CD4-positive, alpha-beta memory T cell (primary cell): ENCODE data around the gene TRMT2A. TPM values are rescaled to one million over a fixed set of nuclear protein-coding genes. Genes with fewer than 3 reads are reported as not detected.

Experiments
- CTCF ChIA-PET: fragments of 350-600 bp; sonication (Branson Sonifier 250); formaldehyde crosslinking; loops from one replicate; lab custom pipeline; 2021; ENCODE audit warnings: inconsistent platforms; ENCODE audit not compliant: partially characterized antibody; lab: Charles Lee
- POLR2A ChIA-PET: fragments of 350-600 bp; sonication (Branson Sonifier 250); formaldehyde crosslinking; loops from one replicate; lab custom pipeline; 2021; ENCODE audit not compliant: partially characterized antibody; lab: Charles Lee
- DNase-seq, 5 donors: peaks; one replicate each; pipeline versions ENCODE4 v3.0.0 to v3.0.0-alpha.2; 2020 to 2022; ENCODE audit warnings: mixed read lengths in 1 of 5
- H3K27ac ChIP-seq: one replicate; pipeline ENCODE4 v1.7.0; 2013; ENCODE audit warnings: low read depth, low read length
- H3K27me3 ChIP-seq: 2 replicates; pipeline ENCODE4 v1.7.0; 2013; ENCODE audit warnings: mild to moderate bottlenecking, low read length, moderate library complexity; ENCODE audit not compliant: insufficient read depth
- H3K36me3 ChIP-seq: 2 replicates; pipeline ENCODE4 v1.7.0; 2013; ENCODE audit warnings: mild to moderate bottlenecking, low read length, moderate library complexity; ENCODE audit not compliant: insufficient read depth
- H3K4me1 ChIP-seq: 2 replicates; pipeline ENCODE4 v1.7.0; 2013; ENCODE audit warnings: mild to moderate bottlenecking, low read length, moderate library complexity; ENCODE audit not compliant: insufficient read depth
- H3K4me3 ChIP-seq, 2 donors: one replicate each; pipeline ENCODE4 v1.7.0; 2013; ENCODE audit warnings: low read length in 2 of 2, mild to moderate bottlenecking in 1 of 2
- H3K9me3 ChIP-seq, 2 donors: one replicate each; pipeline ENCODE4 v1.7.0; 2013; ENCODE audit warnings: low read length in 2 of 2, control low read depth in 1 of 2; ENCODE audit not compliant: control insufficient read depth in 1 of 2
- H3K27ac Mint-ChIP-seq, 7 donors: one replicate each; pipeline ENCODE4 v1.8.0; 2020 to 2021; ENCODE audit warnings: mixed read lengths in 7 of 7, mild to moderate bottlenecking in 6 of 7, inconsistent platforms in 3 of 7, moderate library complexity in 3 of 7
- H3K27me3 Mint-ChIP-seq, 2 donors: one replicate each; pipeline ENCODE4 v1.8.0; 2020 to 2021; ENCODE audit warnings: mixed read lengths in 2 of 2
- H3K36me3 Mint-ChIP-seq, 2 donors: one replicate each; pipeline ENCODE4 v1.8.0; 2020 to 2021; ENCODE audit warnings: mixed read lengths in 2 of 2, inconsistent platforms in 1 of 2, mild to moderate bottlenecking in 1 of 2
- H3K4me1 Mint-ChIP-seq, 4 donors: one replicate each; pipeline ENCODE4 v1.8.0; 2020 to 2021; ENCODE audit warnings: mixed read lengths in 4 of 4, mild to moderate bottlenecking in 1 of 4
- H3K4me3 Mint-ChIP-seq, 8 donors: one replicate each; pipeline ENCODE4 v1.8.0; 2020 to 2021; ENCODE audit warnings: mixed read lengths in 8 of 8, mild to moderate bottlenecking in 7 of 8, moderate library complexity in 6 of 8, inconsistent platforms in 3 of 8
- H3K9me3 Mint-ChIP-seq, 8 donors: one replicate each; pipeline ENCODE4 v1.8.0; 2020 to 2021; ENCODE audit warnings: mixed read lengths in 8 of 8, mild to moderate bottlenecking in 5 of 8, inconsistent platforms in 3 of 8, moderate library complexity in 1 of 8
- intact Hi-C: fragments of 100-400 bp; cut with micrococcal nuclease; formaldehyde crosslinking; loops from one replicate; pipeline ENCODE4 v1.15.1; 2023
- polyA plus RNA-seq, 2 donors: library from polyadenylated mRNA; unstranded; fragments of 300-500 nt; fragmentation: Illumina TruSeq; gene quantifications; one replicate each; pipeline ENCODE4 v1.2.3, GENCODE V29; 2021
- total RNA-seq, 2 experiments: library from RNA; stranded (reverse); gene quantifications; one replicate each; pipeline ENCODE4 v1.2.3, GENCODE V29; 2021

TRMT2A gene
- total and polyA plus RNA-seq, 4 experiments from 2014 or later: 28.0 to 126 (median 73.5) TPM

- no peaks in the 10 kb centered on the region for H3K27me3 ChIP-seq
- Mint-ChIP-seq H3K9me3 (no peaks in the 10 kb centered on the region), H3K36me3 (peaks cover 61 to 75% of the 10 kb centered on the region in 2 donors), H3K4me1 (peaks cover 10 to 42% (median 27%) of the 10 kb centered on the region in 4 donors), H3K4me3 (peak overlapping the region in 3 of 8 donors; percentile 37 to 50 (median 43)), H3K27me3 (no peaks in the 10 kb centered on the region), H3K27ac (peak overlapping the region in 3 of 7 donors; percentile 46 to 75 (median 62))
- H3K27ac ChIP-seq: no peak overlapping the region
- DNase-seq: no peak
- H3K36me3 ChIP-seq: peaks cover 82% of the 10 kb centered on the region
- H3K4me3 ChIP-seq: no peak overlapping the region
- H3K9me3 ChIP-seq: no peaks in the 10 kb centered on the region
- intact Hi-C loops: no loop called here
- ChIA-PET CTCF (no interaction called here), POLR2A (no interaction called here)
- H3K4me1 ChIP-seq: peaks cover 22% of the 10 kb centered on the region
Measured at GRCh38 chr22:20093418-20094196, 23.4 kb downstream of the TRMT2A start.

- H3K4me1 Mint-ChIP-seq: peaks cover 6 to 39% (median 24%) of the 10 kb centered on the region in 4 donors
- intact Hi-C loops: no loop called here
- Histone ChIP-seq H3K36me3 (peaks cover 89% of the 10 kb centered on the region), H3K4me1 (peaks cover 17% of the 10 kb centered on the region), H3K27ac (peak overlapping the region; percentile 16), H3K9me3 (no peaks in the 10 kb centered on the region), H3K4me3 (no peak overlapping the region), H3K27me3 (no peaks in the 10 kb centered on the region)
- H3K4me3 Mint-ChIP-seq: peak overlapping the region in 4 of 8 donors; percentile 30 to 77 (median 47)
- H3K27me3 Mint-ChIP-seq: no peaks in the 10 kb centered on the region
- POLR2A ChIA-PET: no interaction called here
- H3K27ac Mint-ChIP-seq: peak overlapping the region in 6 of 7 donors; percentile 30 to 86 (median 56)
- DNase-seq: no peak
- peaks cover 61 to 76% of the 10 kb centered on the region in 2 donors for H3K36me3 Mint-ChIP-seq
- H3K9me3 Mint-ChIP-seq: no peaks in the 10 kb centered on the region
- CTCF ChIA-PET: no interaction called here
Measured at GRCh38 chr22:20092477-20092854, 24.6 kb downstream of the TRMT2A start.

- Mint-ChIP-seq H3K36me3 (peaks cover 61 to 76% of the 10 kb centered on the region in 2 donors), H3K4me3 (peak overlapping the region in 5 of 8 donors; percentile 24 to 77 (median 44)), H3K4me1 (peaks cover 6 to 34% (median 25%) of the 10 kb centered on the region in 4 donors), H3K27ac (peak overlapping the region; percentile 35 to 88 (median 70)), H3K27me3 (no peaks in the 10 kb centered on the region), H3K9me3 (no peaks in the 10 kb centered on the region)
- H3K36me3 ChIP-seq: peaks cover 89% of the 10 kb centered on the region
- H3K27ac ChIP-seq: peak overlapping the region; percentile 16
- POLR2A ChIA-PET: interaction anchor here (1.4 kb wide), 1 partner anchor 9 kb away, joined by 3 read pairs; no protein-coding TSS in a partner anchor
- H3K9me3 ChIP-seq: no peaks in the 10 kb centered on the region
- DNase-seq: no peak
- no peak overlapping the region for H3K4me3 ChIP-seq
- no peaks in the 10 kb centered on the region for H3K27me3 ChIP-seq
- CTCF ChIA-PET: no interaction called here
- peaks cover 17% of the 10 kb centered on the region for H3K4me1 ChIP-seq
- intact Hi-C loops: no loop called here
Measured at GRCh38 chr22:20091690-20092476, 25.1 kb downstream of the TRMT2A start.

GRCh38 chr22:20090730-20091240 lies 26.2 kb downstream of the TRMT2A start:
- Histone ChIP-seq H3K27me3 (no peaks in the 10 kb centered on the region), H3K36me3 (peaks cover 89% of the 10 kb centered on the region), H3K4me1 (peaks cover 17% of the 10 kb centered on the region), H3K9me3 (no peaks in the 10 kb centered on the region), H3K27ac (no peak overlapping the region), H3K4me3 (no peak overlapping the region)
- Mint-ChIP-seq H3K9me3 (no peaks in the 10 kb centered on the region), H3K4me1 (peaks cover 6 to 37% (median 26%) of the 10 kb centered on the region in 4 donors), H3K27me3 (no peaks in the 10 kb centered on the region), H3K36me3 (peaks cover 62 to 73% of the 10 kb centered on the region in 2 donors), H3K4me3 (peak overlapping the region in 4 of 8 donors; percentile 44 to 73 (median 51)), H3K27ac (peak overlapping the region; percentile 16 to 83 (median 70))
- ChIA-PET POLR2A (interaction anchor here (0.7 to 1.4 kb wide), 2 partner anchors 10 to 20 kb away, joined by 3 to 4 read pairs; no protein-coding TSS in a partner anchor), CTCF (no interaction called here)
- intact Hi-C loops: no loop called here
- DNase-seq: no peak

- Mint-ChIP-seq H3K4me1 (peaks cover 6 to 37% (median 24%) of the 10 kb centered on the region in 4 donors), H3K9me3 (no peaks in the 10 kb centered on the region), H3K4me3 (peak overlapping the region in 1 of 8 donors; percentile 61), H3K27ac (peak overlapping the region in 4 of 7 donors; percentile 16 to 83 (median 74)), H3K36me3 (peaks cover 61 to 70% of the 10 kb centered on the region in 2 donors), H3K27me3 (no peaks in the 10 kb centered on the region)
- no peak overlapping the region for H3K4me3 ChIP-seq
- ChIA-PET CTCF (no interaction called here), POLR2A (no interaction called here)
- no peaks in the 10 kb centered on the region for H3K27me3 ChIP-seq
- no peak overlapping the region for H3K27ac ChIP-seq
- H3K4me1 ChIP-seq: peaks cover 17% of the 10 kb centered on the region
- H3K36me3 ChIP-seq: peaks cover 87% of the 10 kb centered on the region
- H3K9me3 ChIP-seq: no peaks in the 10 kb centered on the region
- DNase-seq: no peak
- intact Hi-C loops: no loop called here
Measured at GRCh38 chr22:20089977-20090729, 26.9 kb downstream of the TRMT2A start.

- Histone ChIP-seq H3K4me1 (peaks cover 25% of the 10 kb centered on the region), H3K9me3 (no peaks in the 10 kb centered on the region), H3K36me3 (peaks cover 79% of the 10 kb centered on the region), H3K4me3 (no peak overlapping the region), H3K27ac (no peak overlapping the region), H3K27me3 (no peaks in the 10 kb centered on the region)
- no peaks in the 10 kb centered on the region for H3K9me3 Mint-ChIP-seq
- H3K36me3 Mint-ChIP-seq: peaks cover 60 to 69% of the 10 kb centered on the region in 2 donors
- intact Hi-C loops: no loop called here
- peaks cover 9 to 43% (median 29%) of the 10 kb centered on the region in 4 donors for H3K4me1 Mint-ChIP-seq
- H3K27ac Mint-ChIP-seq: peak overlapping the region in 2 of 7 donors; percentile 36 to 72
- no peaks in the 10 kb centered on the region for H3K27me3 Mint-ChIP-seq
- CTCF ChIA-PET: no interaction called here
- POLR2A ChIA-PET: interaction anchor here (1.2 kb wide), 1 partner anchor 68 kb away, joined by 4 read pairs; the partner anchor contains the start of gene TANGO2
- no peak for DNase-seq
- H3K4me3 Mint-ChIP-seq: no peak overlapping the region
Measured at GRCh38 chr22:20089226-20089976, 27.6 kb downstream of the TRMT2A start.
